Stomach (tissue), 4 donors: ENCODE data around the gene NPEPPS.

Source experiments
- CTCF ChIP-seq, 7 experiments: fragments of 450-650 bp in 4 of 7; fragments of 200-600 bp in 3 of 7; sonication (generic) in 3 of 7; IDR thresholded peaks; one replicate each; pipeline ENCODE4 v1.5.1; 2016 to 2019; ENCODE audit warnings: antibody characterized with exemption in 7 of 7, control low read depth in 2 of 7, mild to moderate bottlenecking in 1 of 7
- EP300 ChIP-seq: sonication (generic); formaldehyde crosslinking; IDR thresholded peaks from one replicate; pipeline ENCODE4 v1.6.1; 2017; ENCODE audit warnings: antibody characterized with exemption
- POLR2A ChIP-seq, 4 donors: fragments of 450-650 bp; IDR thresholded peaks; one replicate each; pipeline ENCODE4 v1.6.1; 2016; ENCODE audit warnings: antibody characterized with exemption in 4 of 4, control low read depth in 2 of 4, mild to moderate bottlenecking in 1 of 4, moderate library complexity in 1 of 4

DNA sequence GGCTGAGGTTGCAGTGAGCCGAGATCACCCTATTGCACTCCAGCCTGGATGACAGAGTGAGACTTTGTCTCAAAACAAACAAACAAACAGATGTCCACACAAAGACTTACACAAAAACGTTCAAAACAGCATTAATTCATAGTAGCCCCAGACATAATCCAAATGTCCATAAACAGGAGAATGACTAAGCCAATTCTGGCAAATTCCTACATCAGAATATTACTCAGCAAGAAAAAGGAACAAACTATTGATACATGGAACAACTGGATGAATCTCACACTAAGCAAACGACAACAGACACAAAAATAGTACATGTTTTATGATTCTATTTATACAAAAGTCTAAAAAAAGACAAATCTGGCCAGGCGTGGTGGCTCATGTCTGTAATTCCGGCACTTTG, 108.0 kb downstream of the NPEPPS start:
- TF ChIP-seq CTCF (IDR thresholded peaks at IDR 0.05) (no peak), EP300 (no peak), POLR2A (IDR thresholded peaks at IDR 0.05) (no peak)
